Thyroid gland (tissue), 4 donors: Measurements from ENCODE around the gene PTPRE.

Experiments used
- POLR2A ChIP-seq, 2 donors: fragments of 450-650 bp; IDR thresholded peaks; one replicate each; pipeline ENCODE4 v1.6.1; 2017; ENCODE audit warnings: antibody characterized with exemption in 2 of 2, mild to moderate bottlenecking in 2 of 2, moderate library complexity in 1 of 2
- TF ChIP-seq, protein P1 (sequence below), 6 experiments: fragments of 200-600 bp in 3 of 6; fragments of 450-650 bp in 3 of 6; sonication (generic) in 3 of 6; IDR thresholded peaks; one replicate each; pipeline ENCODE4 v1.5.1; 2016 to 2019; ENCODE audit warnings: antibody characterized with exemption in 6 of 6, mild to moderate bottlenecking in 2 of 6, inconsistent platforms in 1 of 6, moderate library complexity in 1 of 6

- TF ChIP-seq, protein P1, sequence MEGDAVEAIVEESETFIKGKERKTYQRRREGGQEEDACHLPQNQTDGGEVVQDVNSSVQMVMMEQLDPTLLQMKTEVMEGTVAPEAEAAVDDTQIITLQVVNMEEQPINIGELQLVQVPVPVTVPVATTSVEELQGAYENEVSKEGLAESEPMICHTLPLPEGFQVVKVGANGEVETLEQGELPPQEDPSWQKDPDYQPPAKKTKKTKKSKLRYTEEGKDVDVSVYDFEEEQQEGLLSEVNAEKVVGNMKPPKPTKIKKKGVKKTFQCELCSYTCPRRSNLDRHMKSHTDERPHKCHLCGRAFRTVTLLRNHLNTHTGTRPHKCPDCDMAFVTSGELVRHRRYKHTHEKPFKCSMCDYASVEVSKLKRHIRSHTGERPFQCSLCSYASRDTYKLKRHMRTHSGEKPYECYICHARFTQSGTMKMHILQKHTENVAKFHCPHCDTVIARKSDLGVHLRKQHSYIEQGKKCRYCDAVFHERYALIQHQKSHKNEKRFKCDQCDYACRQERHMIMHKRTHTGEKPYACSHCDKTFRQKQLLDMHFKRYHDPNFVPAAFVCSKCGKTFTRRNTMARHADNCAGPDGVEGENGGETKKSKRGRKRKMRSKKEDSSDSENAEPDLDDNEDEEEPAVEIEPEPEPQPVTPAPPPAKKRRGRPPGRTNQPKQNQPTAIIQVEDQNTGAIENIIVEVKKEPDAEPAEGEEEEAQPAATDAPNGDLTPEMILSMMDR (IDR thresholded peaks at IDR 0.05) = no peak
- no peak for TF ChIP-seq POLR2A (IDR thresholded peaks at IDR 0.05)
These were observed 152.5 kb downstream of the PTPRE start for GRCh38 chr10:128059266-128059981.
